Non-pigmented ciliary epithelial cell (primary cell): Measurements from ENCODE around the gene NBEA.

Source experiments
- DNase-seq: peaks from one replicate; pipeline ENCODE4 v3.0.0-alpha.2; 2010; ENCODE audit warnings: low read depth

Gene NBEA

DNA sequence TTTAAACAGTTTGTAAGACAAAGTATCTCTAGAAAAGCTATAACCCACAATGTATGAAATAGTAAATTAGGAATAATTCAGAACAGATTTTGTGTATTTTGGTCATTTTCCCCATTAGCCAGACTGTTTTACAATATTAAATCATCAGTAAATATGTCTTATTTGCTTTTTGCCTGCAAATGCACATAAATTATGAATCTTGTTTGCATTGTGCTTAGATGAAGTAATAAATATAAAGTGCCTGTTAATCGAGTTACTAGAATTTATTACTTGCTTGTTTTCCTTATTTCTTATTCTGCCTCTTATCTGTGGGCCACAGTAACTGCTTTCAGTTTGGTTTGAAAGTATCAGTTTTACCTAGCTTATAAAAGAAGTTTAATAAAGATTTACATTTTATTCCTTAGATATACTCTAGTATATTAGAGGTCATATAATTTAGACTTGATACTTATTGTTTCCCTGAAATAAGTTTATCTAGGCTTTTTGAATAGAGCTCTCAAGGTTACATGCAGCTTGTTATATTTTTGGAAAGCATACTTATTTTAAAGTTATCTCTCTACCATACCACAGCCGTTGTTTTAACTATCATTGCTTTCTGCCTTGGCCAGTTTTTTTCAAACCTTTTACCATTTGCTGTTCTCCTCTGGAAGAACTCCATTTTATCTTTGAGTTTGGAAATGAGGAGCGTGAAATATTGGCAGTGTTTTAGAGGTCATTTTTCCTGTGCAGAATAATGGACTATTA is 238.0 kb downstream of the NBEA start:
- DNase-seq = no peak

DNA sequence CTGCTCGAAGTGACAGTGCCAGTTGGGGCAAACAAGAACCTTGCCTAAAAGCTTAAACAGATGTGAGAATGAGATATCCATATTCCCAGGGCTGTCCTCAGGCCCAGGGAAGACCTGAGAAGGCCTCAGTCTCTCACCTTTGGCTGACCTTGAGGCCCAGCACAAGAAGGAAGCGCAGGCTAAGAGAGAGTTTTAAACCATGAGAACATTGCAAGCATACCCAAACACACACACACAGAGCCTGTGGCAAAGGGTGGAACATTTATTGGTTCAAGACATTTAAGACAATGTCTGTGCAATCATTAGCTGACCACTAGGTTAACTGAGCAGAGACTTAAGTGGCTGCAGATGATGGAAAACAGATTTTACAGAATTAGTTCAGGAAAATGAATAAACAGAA is 248.2 kb downstream of the NBEA start:
- DNase-seq = no peak

DNA sequence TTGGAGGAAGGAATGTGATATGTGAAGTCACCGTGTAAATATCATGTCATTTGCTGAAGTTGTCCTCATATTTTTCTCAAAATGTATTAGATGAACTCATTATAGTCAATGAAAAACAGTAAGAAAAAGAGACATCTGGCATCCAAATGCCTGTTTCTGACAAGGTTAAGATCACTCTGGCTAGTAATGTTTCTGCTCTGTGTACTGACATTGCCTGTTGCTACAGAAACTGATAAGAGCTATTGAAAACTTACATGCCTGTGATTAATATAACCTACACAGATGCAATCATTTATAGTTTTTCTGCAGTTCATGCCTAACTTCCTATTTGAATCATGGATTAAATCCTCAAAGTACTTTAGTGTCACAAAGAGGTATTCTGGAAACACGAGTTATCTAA is 249.8 kb downstream of the NBEA start:
- DNase-seq = no peak

DNA sequence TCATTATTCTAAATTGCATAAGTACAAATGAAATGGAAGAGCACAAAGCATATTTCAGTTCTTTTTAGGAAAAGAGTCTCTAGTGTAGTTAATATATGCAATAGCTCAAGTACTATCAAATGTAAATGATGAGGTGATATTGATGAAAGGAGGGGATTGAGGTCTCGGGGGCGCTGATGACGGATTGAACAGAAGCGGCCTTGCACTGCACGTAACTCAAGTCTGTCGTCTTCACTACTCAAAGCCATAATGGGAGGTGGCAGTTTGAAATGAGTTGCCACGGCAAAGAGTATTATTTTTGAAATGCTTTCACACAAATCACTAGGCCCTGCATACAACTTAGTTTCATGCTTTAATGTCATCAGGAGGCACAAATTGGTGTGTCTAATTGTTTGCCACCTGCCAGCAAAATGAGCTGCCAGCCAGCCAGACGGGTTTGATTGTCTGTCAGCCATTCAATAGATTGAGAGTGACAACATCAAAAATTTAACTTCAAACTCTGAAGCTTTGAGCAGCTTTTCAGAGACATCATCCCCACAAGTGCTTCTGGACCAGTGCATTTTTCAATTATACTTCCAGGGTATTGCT is 256.6 kb downstream of the NBEA start:
- no peak for DNase-seq

DNA sequence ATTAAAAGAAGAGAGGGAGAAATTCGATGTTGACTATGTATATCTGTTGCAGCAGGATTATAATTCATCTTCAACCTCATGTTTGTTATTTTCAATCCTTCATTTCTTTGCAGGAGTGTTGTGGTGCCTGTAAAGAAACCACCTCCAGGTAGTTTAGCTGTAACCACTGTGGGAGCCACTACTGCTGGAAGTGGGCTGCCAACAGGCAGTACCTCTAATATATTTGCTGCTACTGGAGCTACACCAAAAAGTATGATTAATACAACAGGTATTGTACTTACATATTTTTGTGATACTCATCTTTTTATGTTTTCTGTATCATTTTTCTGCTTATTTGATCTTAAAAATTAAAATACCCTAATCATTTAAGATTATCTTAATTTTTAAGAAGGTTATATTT is 266.5 kb downstream of the NBEA start:
- no peak for DNase-seq

DNA sequence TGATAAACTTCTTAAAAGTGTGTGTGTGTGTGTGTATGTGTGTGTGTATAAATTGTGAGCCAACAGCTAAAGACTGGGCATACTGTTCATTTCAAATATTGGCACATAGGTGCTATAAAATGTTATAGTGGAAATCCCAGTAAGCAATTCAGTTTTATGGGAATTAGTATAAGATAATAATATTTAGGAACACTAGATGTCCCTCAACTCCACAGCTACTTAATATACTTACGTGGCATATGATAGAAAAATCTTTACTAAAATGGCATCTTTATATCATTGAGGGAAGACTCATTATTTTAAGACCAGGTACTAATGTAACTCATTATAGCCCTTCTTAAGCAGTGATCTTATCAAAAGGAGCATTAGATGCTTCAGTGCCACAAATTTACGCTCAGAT is 268.2 kb downstream of the NBEA start:
- no peak for DNase-seq

DNA sequence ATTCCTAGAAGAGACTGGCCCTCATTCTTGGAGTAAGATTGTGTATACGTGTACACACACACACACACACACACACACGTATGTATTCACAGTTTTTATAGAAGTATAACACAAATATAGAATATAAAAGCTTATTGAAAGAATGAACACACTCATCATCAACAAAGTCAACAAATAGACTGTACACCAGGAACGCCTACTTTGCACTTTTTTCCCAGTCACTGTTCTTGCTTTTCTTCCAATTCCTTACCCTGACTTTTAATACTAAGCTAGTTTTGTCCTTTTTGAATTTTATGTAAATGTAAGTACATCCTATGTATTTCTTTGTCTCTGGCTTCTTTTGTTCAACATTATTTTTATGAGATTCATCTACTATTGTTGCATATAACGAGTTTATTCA is 269.9 kb downstream of the NBEA start:
- DNase-seq = no peak

DNA sequence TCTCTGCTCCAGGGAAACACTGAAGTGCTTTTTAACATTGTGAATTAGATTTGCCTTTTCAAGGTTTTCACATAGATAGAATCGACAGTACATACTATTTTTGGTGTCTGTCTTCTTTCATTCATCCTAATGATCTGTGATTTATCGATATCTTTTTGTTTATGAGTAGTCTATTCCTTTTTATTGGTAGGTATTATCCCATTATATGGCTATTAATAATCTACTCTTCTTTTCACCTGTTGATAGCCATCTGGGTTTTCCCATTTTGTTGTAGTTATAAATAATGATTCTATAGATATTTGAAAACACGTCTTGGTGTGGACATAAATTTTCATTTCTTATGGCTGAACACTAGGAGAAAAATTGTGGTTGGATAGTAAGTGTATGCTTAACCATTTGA is 271.8 kb downstream of the NBEA start:
- no peak for DNase-seq

DNA sequence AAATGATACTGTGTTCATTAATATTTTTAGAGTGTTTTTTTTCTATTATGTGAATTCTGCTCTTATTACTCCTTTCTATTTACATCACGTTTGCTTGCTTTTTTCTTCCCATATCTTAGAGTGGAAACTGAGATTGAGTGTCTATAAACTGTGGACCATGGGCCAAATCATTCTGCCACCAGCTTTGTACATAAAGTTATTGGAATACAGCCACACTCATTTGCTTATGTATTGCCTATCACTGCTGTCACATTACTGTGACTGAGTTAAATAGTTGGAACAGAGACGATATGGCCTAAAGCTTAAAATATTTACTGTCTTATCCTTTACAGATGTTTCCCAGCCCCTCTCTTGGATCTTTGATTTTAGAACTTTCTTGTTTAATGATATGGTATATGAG is 274.1 kb downstream of the NBEA start:
- no peak for DNase-seq

DNA sequence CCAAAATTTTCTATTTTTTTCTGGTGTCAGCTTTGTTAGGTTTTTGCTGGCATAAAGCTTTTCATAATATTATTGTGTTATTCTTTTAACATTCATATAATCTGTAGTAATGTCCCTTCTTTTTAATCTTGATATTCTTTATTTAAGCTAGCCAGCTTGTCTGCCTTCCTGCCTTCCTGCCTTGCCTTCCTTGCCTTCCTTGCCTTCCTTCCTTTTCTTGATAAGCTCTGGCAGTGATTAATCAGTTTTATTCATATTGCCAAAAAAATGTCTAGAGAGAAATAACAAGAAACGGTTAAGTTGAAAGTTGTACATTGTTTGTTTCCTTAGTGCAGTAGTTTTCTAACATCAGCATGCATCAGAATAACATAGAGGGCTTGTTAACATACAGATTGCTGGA is 277.0 kb downstream of the NBEA start:
- no peak for DNase-seq

DNA sequence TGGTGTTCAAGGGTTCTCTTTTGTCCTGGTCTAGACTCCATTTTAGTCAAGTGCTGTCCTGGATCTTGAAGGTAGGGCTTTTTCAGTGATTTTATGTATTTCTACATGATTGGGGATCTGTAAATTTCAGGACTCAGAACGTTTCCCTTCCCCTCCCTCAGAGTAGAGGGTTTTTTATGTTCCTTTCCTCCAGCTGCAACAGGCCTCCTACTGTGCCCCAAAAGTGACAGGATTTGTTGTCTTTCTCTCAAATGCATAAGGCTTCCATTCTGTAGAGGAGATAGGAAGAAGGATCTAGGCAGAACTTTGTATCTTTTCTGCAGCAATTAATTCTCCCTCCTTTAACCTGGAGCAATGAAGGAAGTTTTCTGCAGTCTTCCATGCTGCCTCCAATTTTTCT is 283.1 kb downstream of the NBEA start:
- no peak for DNase-seq

DNA sequence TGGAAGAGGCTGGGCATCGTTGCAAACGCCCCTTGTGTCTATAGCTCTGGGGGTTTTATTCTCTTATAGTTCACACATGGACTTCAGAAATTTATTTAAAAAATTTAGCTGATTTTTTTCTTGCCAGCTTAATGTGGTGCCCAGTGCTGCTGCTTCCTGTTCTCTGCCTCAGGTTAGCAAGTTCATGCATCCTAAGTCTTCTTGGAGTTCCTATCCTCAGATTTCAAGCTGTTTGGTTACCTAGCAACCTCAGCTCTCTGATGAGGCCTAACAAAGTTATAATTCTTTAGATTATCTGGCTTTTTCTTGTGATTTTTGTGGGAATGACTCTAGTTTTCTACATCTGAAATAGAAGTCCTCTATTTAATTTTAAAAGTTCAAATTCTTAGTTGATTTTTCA is 283.5 kb downstream of the NBEA start:
- no peak for DNase-seq

DNA sequence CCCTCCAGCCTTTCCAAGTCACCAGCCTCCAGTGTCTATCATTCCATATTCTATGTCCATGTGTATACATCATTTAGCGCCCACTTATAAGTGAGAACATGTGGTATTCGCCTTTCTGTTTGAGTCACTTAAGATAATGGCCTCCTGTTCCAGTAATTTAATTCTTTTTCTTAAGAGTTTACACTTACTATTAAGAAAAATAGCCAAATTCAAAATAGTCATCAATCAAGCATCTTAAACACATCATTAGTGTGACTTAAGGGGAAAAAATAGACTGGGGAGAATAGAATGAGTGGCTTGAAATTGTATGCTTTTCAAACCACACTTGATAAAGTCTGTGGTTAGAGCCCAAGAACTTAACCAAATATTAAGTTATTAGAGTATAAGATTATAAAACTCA is 286.5 kb downstream of the NBEA start:
- DNase-seq = no peak

DNA sequence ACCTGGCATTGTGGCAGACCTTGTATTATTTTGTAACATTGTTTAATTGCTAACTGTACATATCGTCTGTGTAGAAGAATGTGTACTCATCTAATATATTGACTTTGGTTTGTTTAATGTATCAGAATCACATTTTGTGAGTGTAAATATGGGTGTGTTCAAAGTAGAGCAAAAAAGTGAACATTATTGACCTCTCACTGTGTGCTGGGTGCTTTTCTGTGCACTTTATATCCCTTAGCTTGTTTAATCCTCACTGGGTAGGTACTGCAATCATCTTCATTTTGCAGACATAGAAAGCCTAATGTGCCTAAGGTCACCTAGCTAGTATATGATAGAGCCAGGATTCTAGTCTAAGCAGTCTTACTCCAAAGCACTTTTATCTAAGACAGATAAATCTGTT is 289.4 kb downstream of the NBEA start:
- no peak for DNase-seq

DNA sequence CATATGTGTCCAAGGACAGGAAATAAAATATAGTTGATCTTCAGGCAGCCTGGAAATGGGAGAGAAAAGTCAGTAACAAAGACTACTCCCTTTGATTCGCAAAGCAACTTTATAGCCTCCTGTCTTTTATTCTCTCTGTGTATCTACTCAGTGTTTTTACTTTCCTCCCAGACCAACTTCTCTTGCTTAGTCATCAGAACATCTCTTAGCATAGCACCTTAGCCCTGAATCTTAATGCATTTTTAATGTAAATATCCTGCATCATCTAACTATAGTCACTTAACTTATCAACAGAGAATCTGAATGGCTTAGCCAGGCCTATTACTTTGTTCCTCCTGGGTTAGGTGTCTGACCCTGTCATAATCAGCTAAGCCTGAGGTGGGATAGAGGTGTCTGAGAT is 296.2 kb downstream of the NBEA start:
- DNase-seq = no peak

DNA sequence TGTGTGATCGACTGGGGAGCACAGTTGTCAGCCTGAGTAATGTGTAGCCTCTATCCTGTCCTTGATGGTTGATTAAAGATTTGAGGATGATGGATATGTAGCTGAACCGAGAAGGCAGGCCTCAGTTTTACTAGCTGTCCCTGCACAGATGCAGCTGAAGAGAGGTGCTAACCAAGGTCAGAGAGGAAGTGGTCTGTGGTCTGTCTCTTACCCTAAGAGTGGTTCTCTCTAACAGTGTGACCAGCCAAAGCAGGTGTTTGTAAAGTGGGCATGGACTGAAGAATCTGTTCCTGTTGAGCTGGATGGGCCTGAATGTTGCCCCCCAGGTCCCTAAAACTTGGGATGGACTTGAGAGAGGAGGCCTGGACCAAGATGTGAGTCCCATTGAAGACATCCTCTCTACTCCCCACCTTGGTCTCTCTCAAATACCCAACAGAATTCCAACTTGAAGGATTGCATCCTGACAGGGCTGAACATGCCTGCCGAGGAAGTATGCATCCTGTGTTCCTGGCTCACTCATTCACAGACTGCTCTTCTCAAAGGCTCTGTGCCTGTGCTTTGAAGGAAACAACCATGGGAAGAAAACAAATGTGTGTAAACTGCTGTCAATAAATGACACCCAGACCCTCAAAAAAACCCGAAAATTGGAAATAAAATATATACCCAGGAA is 310.6 kb downstream of the NBEA start:
- no peak for DNase-seq

DNA sequence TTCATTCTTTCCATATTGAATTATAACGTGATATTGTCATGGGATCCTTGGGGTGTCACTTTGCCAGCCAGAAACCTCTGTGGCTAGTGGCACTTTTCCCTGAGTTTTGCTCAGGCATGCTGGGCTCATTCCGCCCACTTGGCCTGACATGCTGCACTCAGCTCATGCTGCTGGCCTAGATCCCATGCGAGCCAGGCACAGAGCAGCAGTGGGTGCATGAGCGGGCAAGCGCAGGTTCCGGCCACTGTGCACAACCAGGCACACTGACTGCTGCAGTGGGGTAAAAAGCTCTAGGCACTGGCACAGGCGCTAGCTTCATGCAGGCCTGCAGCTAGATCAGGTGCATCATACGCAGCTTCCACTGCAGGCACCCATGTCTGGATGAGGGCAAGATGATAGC is 313.2 kb downstream of the NBEA start:
- no peak for DNase-seq

DNA sequence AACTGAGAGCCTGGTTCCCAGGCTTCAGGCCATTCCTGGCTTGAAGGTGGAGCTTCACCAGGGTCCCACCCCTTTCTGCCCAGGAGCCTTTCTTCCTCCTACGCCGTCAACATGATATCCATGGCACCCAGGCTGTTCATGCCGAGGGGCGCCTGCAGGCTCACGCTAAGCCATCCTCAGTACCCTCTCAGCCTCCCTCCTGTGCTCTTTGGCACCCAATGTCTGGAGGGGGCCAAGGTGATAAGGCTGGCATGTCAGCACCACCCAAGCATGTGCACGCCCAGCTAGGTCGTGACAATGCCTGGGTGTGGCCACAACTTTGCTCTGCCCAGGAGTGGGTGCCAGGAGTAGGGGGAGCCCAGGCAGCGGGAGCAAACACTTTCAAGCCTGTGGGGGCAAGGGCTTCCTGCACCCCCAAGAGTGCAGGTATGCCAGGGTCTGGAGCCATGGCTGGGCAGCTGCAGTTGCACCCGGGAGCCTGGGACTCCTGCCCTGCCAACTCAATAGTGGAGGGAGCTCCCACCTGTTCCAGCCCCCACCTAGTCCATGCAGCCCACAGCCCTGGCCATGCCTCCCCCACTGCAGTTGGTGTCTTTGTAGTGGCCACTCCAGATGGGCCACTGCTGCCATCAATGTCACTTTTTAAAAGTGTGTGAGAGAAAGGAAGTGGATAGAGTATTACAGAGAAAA is 314.5 kb downstream of the NBEA start:
- no peak for DNase-seq

DNA sequence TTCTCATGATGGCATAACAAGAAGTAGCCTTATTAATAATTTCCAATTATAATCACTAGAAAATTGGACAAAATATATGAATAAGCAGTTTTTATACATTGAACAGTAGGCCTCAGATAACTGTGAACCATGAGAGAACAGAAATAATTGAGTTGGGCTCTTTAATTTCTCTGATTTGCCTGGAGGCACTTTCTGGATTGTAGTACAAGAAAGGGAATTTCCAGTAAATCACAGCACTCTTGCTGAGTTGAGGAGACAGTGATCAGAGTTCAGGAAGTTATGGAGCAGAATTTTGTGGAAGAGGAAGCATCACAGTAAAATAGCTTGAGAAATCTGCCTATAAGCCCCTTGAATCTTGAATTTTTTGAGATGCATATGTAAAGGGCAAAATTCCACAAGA is 318.2 kb downstream of the NBEA start:
- DNase-seq = no peak

DNA sequence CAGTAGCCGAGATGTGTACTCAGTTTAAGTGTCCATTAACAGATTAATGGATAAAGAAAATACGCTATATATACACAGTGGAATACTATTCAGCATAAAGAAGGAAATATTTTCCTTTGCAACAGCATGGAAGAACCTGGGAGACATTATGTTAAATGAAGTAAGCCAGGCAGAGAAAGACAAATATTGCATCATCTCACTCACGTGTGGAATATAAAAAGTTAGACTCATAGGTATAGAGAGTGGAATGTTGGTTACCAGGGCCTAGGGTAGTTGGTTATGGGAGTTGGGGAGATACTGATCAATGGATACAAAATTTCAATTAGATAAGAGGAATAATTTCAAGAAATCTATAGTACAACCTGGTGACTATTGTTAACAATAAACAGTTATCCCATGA is 324.3 kb downstream of the NBEA start:
- DNase-seq = no peak

DNA sequence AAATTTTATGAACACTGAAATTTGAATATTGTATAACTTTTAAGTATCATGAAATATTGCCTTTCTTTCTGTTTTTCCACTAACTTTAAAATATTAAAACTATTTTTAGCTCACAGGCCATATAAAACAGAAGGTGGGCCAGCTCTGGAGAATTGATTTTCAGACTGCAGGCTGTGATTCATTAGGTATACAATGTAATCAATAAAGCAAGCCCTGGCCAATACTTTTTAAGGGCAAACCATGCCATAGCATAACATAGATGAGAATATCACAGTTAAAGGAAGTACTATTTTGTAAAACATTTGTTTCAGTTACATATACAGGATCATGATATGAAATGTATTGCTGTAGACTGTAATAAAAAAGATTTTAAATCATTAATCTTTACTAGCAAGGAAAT is 336.8 kb downstream of the NBEA start:
- no peak for DNase-seq

DNA sequence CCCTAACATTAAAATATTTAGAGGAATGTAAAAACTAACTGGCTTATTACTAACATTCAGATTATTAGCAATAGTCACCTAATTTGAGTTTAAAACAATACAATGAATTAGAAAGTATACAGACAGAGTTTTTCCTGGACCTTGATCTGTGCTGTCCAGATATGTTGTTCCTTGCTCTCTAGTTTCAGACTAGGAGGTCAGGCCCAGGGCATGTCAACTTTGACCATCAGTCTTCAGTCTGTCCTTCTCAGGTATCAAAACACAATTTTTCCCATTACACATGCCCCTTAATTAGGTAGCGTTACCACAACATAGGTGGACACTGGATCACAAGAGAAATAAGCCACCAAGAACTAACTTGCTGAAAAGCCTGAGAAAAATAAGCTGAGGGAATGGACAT is 337.4 kb downstream of the NBEA start:
- DNase-seq = no peak

DNA sequence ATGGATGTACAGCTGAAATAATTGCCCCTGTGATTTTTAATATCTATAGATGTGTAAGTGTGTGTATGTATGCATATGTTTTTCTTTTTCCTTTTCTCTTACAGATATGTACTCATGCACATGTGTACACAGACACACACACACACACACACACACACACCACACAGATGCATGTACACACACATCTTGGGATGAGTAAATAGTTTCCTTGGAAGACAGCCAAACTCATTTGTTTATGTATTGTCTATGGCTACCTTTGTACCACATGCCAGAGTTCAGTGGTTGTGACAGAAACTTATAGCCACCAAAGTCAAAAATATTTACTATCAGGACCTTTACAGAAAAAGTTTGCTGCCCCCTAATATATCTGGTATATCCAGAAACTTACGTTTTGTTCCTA is 341.8 kb downstream of the NBEA start:
- DNase-seq = no peak
